Peyer's patch (tissue), 4 donors: ENCODE data around the gene PARD3B. TPM values are rescaled to one million over a fixed set of nuclear protein-coding genes. Genes with fewer than 3 reads are reported as not detected.

Experiments used
- DNase-seq, 3 donors: peaks; one replicate each; pipeline ENCODE4 v3.0.0-alpha.2; 2017 to 2019
- H3K27ac ChIP-seq, 4 donors: fragments of 200-600 bp; sonication (generic); one replicate each; pipeline ENCODE4 v1.5.1; 2016 to 2019
- H3K27me3 ChIP-seq, 2 donors: fragments of 200-600 bp; sonication (generic); one replicate each; pipeline ENCODE4 v1.5.1; 2019
- H3K36me3 ChIP-seq, 3 donors: fragments of 200-600 bp; sonication (generic); one replicate each; pipeline ENCODE4 v1.5.1; 2016 to 2019
- H3K4me1 ChIP-seq, 4 donors: fragments of 200-600 bp; sonication (generic); one replicate each; pipeline ENCODE4 v1.5.1; 2016 to 2019
- H3K4me3 ChIP-seq, 4 donors: fragments of 200-600 bp; sonication (generic); 1 replicate in 3 of 4; 2 replicates in 1 of 4; pipeline ENCODE4 v1.5.1; 2016 to 2019; ENCODE audit warnings: mild to moderate bottlenecking in 1 of 4
- H3K9me3 ChIP-seq, 4 donors: fragments of 200-600 bp; sonication (generic); one replicate each; pipeline ENCODE4 v1.5.1; 2016 to 2019; ENCODE audit warnings: mild to moderate bottlenecking in 1 of 4
- POLR2A ChIP-seq, 2 donors: fragments of 450-650 bp; IDR thresholded peaks; one replicate each; pipeline ENCODE4 v1.5.1; 2017; ENCODE audit warnings: antibody characterized with exemption in 2 of 2, mild to moderate bottlenecking in 2 of 2, moderate library complexity in 2 of 2
- total RNA-seq, 4 donors: library from RNA; depleted of rRNA; stranded (reverse); fragments of >200 nt; gene quantifications; one replicate each; pipeline ENCODE4 v1.1.0, GENCODE V29; 2016
- TF ChIP-seq, protein P1 (sequence below), 6 experiments: fragments of 450-650 bp in 4 of 6; fragments of 200-600 bp in 2 of 6; sonication (generic) in 1 of 6; IDR thresholded peaks; one replicate each; pipeline ENCODE4 v1.5.1; 2017 to 2019; ENCODE audit warnings: antibody characterized with exemption in 6 of 6, mild to moderate bottlenecking in 3 of 6, moderate library complexity in 1 of 6

The PARD3B gene
- total RNA-seq, 4 donors from 2014 or later, result 19.6 to 52.0 (median 40.6) TPM

DNA sequence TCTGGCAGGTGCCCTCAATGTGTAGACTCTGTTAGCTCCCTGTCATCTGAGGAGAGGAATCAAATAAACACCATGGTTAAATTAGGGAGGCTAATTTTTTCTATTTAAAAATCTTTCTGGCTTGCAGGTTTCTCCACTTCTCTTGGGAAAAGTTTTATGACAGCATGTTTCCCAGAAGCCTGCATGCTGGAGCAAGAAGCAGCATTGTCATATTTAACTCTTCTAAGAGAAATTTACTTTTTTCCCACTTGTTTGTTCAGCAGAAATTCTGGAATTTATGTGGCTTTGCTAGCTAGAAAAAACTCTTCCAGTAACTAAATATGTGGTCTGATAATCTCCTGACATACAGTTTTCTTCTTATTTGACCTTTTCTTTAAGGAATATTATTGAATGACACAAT, 230.5 kb downstream of the PARD3B start:
- Histone ChIP-seq H3K4me3 (no peak overlapping the region), H3K4me1 (no peaks in the 10 kb centered on the region), H3K36me3 (no peaks in the 10 kb centered on the region), H3K27me3 (no peaks in the 10 kb centered on the region), H3K27ac (no peak overlapping the region), H3K9me3 (no peaks in the 10 kb centered on the region)
- TF ChIP-seq, protein P1, sequence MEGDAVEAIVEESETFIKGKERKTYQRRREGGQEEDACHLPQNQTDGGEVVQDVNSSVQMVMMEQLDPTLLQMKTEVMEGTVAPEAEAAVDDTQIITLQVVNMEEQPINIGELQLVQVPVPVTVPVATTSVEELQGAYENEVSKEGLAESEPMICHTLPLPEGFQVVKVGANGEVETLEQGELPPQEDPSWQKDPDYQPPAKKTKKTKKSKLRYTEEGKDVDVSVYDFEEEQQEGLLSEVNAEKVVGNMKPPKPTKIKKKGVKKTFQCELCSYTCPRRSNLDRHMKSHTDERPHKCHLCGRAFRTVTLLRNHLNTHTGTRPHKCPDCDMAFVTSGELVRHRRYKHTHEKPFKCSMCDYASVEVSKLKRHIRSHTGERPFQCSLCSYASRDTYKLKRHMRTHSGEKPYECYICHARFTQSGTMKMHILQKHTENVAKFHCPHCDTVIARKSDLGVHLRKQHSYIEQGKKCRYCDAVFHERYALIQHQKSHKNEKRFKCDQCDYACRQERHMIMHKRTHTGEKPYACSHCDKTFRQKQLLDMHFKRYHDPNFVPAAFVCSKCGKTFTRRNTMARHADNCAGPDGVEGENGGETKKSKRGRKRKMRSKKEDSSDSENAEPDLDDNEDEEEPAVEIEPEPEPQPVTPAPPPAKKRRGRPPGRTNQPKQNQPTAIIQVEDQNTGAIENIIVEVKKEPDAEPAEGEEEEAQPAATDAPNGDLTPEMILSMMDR (IDR thresholded peaks at IDR 0.05), result no peak
- no peak for TF ChIP-seq POLR2A (IDR thresholded peaks at IDR 0.05)
- DNase-seq, result no peak

DNA sequence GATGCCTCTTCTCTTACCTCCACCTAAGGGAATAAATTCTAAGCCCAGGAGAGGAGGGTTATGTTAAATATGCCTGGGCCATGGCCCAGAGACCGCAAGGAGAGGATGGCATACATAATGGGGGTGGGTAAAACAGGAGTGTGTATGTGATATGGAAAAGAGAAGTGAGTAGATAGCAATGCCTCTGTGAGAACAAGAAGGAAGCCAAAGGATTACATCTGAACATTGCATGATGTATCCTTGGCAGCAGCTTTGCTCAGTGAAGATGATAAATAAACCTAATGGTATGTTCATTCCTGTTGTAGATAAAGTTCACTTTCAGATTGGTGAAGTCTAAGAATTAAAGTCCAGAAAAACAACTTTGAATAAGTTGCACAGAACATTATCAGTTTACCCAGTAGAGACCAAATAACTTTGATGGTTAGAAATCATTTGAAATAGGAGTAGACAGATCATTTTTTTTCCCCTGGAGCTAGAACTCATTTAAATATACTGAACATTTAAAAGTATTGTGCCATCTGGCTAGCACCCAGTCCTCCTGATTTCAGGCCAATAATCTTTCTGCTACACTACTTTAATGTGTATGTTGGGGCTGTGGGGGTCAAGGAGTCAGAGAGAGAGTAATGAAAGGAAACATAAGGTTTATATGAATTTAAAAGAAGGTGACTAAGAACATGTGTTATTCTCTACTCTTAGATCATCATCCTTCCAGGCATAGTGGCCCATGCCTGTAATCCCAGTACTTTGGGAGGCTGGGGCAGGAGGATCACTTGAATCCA, 231.7 kb downstream of the PARD3B start:
- Histone ChIP-seq H3K27me3 (no peaks in the 10 kb centered on the region), H3K27ac (no peak overlapping the region), H3K4me3 (no peak overlapping the region), H3K9me3 (no peaks in the 10 kb centered on the region), H3K36me3 (no peaks in the 10 kb centered on the region), H3K4me1 (no peaks in the 10 kb centered on the region)
- DNase-seq, result no peak
- no peak for TF ChIP-seq POLR2A (IDR thresholded peaks at IDR 0.05)
- TF ChIP-seq, protein P1 (IDR thresholded peaks at IDR 0.05), result no peak

DNA sequence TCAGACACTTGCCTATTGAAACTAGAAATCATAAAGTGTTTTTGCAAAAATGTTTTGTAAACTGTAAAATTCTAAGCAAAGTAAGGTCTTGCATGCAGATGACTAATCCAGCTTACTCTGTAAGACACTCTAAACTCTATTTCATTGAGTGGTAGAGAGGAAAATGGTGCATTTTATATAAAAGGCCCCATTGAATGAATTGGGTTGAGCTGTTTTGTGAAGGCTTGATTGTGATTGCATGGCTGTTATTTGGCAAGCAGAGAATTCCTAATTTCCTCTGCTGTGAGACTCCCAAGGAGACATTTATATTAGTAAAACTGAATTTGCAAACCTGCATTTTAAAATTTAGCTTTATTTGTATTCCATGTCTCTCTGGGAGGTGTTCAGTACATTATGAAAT, 234.5 kb downstream of the PARD3B start:
- Histone ChIP-seq H3K9me3 (no peaks in the 10 kb centered on the region), H3K4me1 (no peaks in the 10 kb centered on the region), H3K4me3 (no peak overlapping the region), H3K27me3 (no peaks in the 10 kb centered on the region), H3K27ac (no peak overlapping the region), H3K36me3 (no peaks in the 10 kb centered on the region)
- no peak for DNase-seq
- TF ChIP-seq, protein P1 (IDR thresholded peaks at IDR 0.05), result no peak
- no peak for TF ChIP-seq POLR2A (IDR thresholded peaks at IDR 0.05)

DNA sequence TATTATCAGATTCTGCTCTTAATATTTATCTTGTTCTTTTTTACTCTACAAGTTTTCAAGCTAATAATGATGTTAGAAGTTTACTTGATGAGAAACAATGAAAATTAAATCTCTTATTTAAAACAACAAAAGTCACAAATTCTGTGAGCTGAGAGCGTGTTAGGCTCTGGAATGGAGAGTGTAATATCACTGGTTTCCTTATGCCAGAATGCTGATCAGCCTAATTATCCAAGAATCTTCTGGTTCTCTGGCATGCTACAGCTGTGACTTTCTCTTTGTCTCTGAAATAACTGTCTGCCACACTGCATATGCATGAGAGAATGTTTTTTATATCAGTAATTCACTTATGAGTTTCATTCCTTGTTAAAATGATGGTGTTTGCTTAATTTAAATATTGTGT, 236.7 kb downstream of the PARD3B start:
- no peak for DNase-seq
- no peak overlapping the region for H3K27ac ChIP-seq

DNA sequence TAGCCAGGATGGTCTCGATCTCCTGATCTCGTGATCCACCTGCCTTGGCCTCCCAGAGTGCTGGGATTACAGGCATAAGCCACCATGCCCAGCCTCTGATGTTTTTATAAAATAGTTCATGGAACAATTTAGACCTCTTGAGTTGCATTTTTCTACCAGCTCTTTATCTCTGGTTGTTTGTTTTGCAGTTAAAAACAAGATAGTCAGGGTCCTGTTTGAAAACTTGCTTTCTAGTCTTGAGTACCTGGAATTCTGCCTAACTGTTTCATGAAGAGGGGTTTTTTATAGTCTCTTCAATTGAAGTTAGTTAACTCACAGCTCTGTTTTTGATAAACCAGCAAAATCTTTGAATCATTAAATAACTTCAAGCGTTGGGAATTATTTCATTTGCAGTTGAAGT, 244.8 kb downstream of the PARD3B start:
- no peaks in the 10 kb centered on the region for H3K4me1 ChIP-seq
- H3K4me3 ChIP-seq, result no peak overlapping the region
- H3K9me3 ChIP-seq, result no peaks in the 10 kb centered on the region
- H3K36me3 ChIP-seq, result no peaks in the 10 kb centered on the region
- DNase-seq, result no peak
- no peak for TF ChIP-seq POLR2A (IDR thresholded peaks at IDR 0.05)
- TF ChIP-seq, protein P1 (IDR thresholded peaks at IDR 0.05), result no peak
- no peak overlapping the region for H3K27ac ChIP-seq
- no peaks in the 10 kb centered on the region for H3K27me3 ChIP-seq

More for the DNA sequence above, 236.7 kb downstream of the PARD3B start:
- H3K27me3 ChIP-seq, result no peaks in the 10 kb centered on the region
- no peaks in the 10 kb centered on the region for H3K36me3 ChIP-seq
- TF ChIP-seq, protein P1 (IDR thresholded peaks at IDR 0.05), result no peak
- TF ChIP-seq POLR2A (IDR thresholded peaks at IDR 0.05), result no peak
- no peaks in the 10 kb centered on the region for H3K4me1 ChIP-seq
- no peak overlapping the region for H3K4me3 ChIP-seq
- no peaks in the 10 kb centered on the region for H3K9me3 ChIP-seq
